ENCODE results near the gene PTPRG. TPM values are rescaled to one million over a fixed set of nuclear protein-coding genes. Genes with fewer than 3 reads are reported as not detected.

PTPRG gene
- 64.8 and 69.3 TPM in 2 replicates for total RNA-seq (2021)
- long read RNA-seq, partial matches to known transcripts: 9 of 32 reads
- long read RNA-seq, other reads (novel, unspliced or antisense): 22 of 32 reads

DNA sequence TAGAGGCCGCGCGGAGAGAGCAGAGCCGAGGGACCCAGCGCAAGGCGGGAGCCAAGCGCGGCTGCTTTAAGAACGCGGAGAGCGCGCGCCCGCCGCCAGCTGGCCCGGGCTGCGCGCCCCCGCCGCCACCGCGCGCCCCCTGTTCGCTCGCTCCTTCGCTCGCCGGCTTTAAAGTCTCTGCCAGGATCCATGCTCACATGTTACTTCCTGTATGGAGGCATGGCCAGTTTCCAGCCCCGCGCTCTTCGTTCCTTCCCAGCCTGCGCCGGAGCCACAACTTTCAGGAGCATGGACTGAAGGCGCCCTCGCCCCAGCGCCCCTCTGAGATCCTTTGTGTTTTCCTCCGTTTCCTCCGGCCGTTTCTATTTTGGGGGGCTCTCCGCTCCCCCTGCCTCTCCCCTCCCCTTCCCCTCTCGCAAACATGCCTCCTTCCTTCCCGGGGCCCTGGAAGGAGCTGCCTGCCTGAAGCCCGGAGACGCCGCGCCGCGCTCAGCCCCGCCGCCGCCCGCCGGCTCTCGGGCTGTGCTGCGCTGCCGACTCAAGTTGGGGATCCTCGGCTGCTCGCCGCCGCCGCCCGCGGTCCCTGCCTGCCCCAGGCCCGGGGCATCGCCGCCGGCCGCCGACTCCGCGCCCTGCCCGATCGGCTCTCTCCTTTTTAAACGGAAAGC lies at the start of gene PTPRG:
TSS of gene PTPRG (plus strand) at position 198 of the 668 bp plus-strand sequence. CDS start 717 bp downstream, outside the sequence.
- no CpG with 5 or more reads among the region's 74 CpGs for WGBS (ENCODE audit: extremely low coverage, insufficient read length, low lambda C conversion rate)
- Mint-ChIP-seq H3K9me3 (peaks cover 0 to 9% of the 10 kb centered on the region in 2 experiments; a peak in 2 of 5 replicates), H3K27ac (peak within 1 kb of the TSS; percentile 97 to 100 (median 99)), H3K4me3 (peak within 1 kb of the TSS; percentile 96 to 100), H3K36me3 (ENCODE audit: insufficient read depth in 1 of 3, low read depth in 3 of 3) (peaks cover 12 to 24% (median 16%) of the 10 kb centered on the region in 3 experiments; a peak in 6 of 7 replicates), H3K4me1 (peaks cover 31 to 35% of the 10 kb centered on the region in 2 experiments), H3K27me3 (ENCODE audit: low read depth) (no peaks in the 10 kb centered on the region; the same call in 1 of the 2 replicates)
- H2BK12ac ChIP-seq (ENCODE audit: insufficient read length, low read depth, low read length): no peak within 1 kb of the TSS
- peaks cover 5% of the 10 kb centered on the region; the same call in 1 of the 2 replicates for H3K4me1 ChIP-seq (ENCODE audit: insufficient read depth, low read length)
- H3K9ac ChIP-seq (ENCODE audit: extremely low read depth, insufficient read length, low read length): peak within 1 kb of the TSS; percentile 98
- no peak within 1 kb of the TSS for H2AFZ ChIP-seq (ENCODE audit: low read length)
- H3K4me2 ChIP-seq (ENCODE audit: insufficient read depth, insufficient read length, low read length): peak within 1 kb of the TSS; percentile 93
- no peak within 1 kb of the TSS for H3K56ac ChIP-seq (ENCODE audit: insufficient read length, low read depth, low read length)
- H3K79me2 ChIP-seq (ENCODE audit: insufficient read depth, low read length): peaks cover 44% of the 10 kb centered on the region; the same call in 1 of the 2 replicates
- no peak within 1 kb of the TSS for H4K8ac ChIP-seq (replicated peaks; ENCODE audit: insufficient read length, low read depth, low read length)
- no peak within 1 kb of the TSS for H4K91ac ChIP-seq (ENCODE audit: insufficient read length, low read depth, low read length)
- no peaks in the 10 kb centered on the region for H3K9me3 ChIP-seq (ENCODE audit: control insufficient read depth, low read depth, low read length)
- H3K23me2 ChIP-seq (ENCODE audit: insufficient read length, low read depth, low read length, poor library complexity, severe bottlenecking): peaks cover 30% of the 10 kb centered on the region
- H2BK15ac ChIP-seq (ENCODE audit: low read depth, low read length): no peak within 1 kb of the TSS
- no peak within 1 kb of the TSS for H2BK20ac ChIP-seq (ENCODE audit: low read depth, low read length, poor library complexity, severe bottlenecking)
- peaks cover 7% of the 10 kb centered on the region for H3K79me1 ChIP-seq (ENCODE audit: insufficient read depth, low read depth, low read length, poor library complexity, severe bottlenecking)
- H3K23ac ChIP-seq (ENCODE audit: insufficient read length, low read depth, low read length): no peak within 1 kb of the TSS
- H4K20me1 ChIP-seq (ENCODE audit: control insufficient read depth, insufficient read depth, insufficient read length): no peaks in the 10 kb centered on the region
- H3K18ac ChIP-seq (ENCODE audit: insufficient read length, low read depth, low read length): peak within 1 kb of the TSS; percentile 79
- H2BK5ac ChIP-seq (ENCODE audit: insufficient read length, low read length): peak within 1 kb of the TSS; percentile 11
- TF ChIP-seq, protein P1, sequence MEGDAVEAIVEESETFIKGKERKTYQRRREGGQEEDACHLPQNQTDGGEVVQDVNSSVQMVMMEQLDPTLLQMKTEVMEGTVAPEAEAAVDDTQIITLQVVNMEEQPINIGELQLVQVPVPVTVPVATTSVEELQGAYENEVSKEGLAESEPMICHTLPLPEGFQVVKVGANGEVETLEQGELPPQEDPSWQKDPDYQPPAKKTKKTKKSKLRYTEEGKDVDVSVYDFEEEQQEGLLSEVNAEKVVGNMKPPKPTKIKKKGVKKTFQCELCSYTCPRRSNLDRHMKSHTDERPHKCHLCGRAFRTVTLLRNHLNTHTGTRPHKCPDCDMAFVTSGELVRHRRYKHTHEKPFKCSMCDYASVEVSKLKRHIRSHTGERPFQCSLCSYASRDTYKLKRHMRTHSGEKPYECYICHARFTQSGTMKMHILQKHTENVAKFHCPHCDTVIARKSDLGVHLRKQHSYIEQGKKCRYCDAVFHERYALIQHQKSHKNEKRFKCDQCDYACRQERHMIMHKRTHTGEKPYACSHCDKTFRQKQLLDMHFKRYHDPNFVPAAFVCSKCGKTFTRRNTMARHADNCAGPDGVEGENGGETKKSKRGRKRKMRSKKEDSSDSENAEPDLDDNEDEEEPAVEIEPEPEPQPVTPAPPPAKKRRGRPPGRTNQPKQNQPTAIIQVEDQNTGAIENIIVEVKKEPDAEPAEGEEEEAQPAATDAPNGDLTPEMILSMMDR (conservative IDR thresholded peaks at IDR 0.05): no peak
- H2AK5ac ChIP-seq (ENCODE audit: insufficient read length, low read length): no peak within 1 kb of the TSS
- peak within 1 kb of the TSS; percentile 6 for H3K27ac ChIP-seq (ENCODE audit: insufficient read length, low read depth, low read length)
- H3K4ac ChIP-seq (ENCODE audit: low read depth, low read length): peak within 1 kb of the TSS; percentile 15; the same call in 1 of the 2 replicates
- H2BK120ac ChIP-seq (ENCODE audit: low read depth, low read length, poor library complexity, severe bottlenecking): peak within 1 kb of the TSS; percentile 88
- H3K14ac ChIP-seq (ENCODE audit: insufficient read depth, low read length): peak within 1 kb of the TSS; percentile 78
- no peak within 1 kb of the TSS for H3T11ph ChIP-seq (ENCODE audit: low read length)
- H4K5ac ChIP-seq (ENCODE audit: insufficient read length, low read depth, low read length): no peak within 1 kb of the TSS
- no peaks in the 10 kb centered on the region for H3K27me3 ChIP-seq (ENCODE audit: insufficient read depth, low read length)
- peak; percentile 85 for DNase-seq
